K562 (cell line): ENCODE data around the gene TFEB. TPM values are rescaled to one million over a fixed set of nuclear protein-coding genes. Genes with fewer than 3 reads are reported as not detected.

ENCODE experiments used
- BDP1 ChIP-seq: IDR thresholded peaks from 3 replicates; pipeline ENCODE4 v1.6.1; 2011; ENCODE audit not compliant: insufficient read length, insufficient read depth
- CCAR2 ChIP-seq: fragments of 200-400 bp; formaldehyde crosslinking; IDR thresholded peaks from 2 replicates; pipeline ENCODE4 v1.6.1; 2017; ENCODE audit warnings: mild to moderate bottlenecking, low read depth, low read length
- EHMT2 ChIP-seq: fragments of 450-650 bp; IDR thresholded peaks from 2 replicates; pipeline ENCODE4 v1.6.1; 2018; ENCODE audit warnings: antibody characterized with exemption
- SFPQ ChIP-seq: fragments of 200-400 bp; formaldehyde crosslinking; IDR thresholded peaks from 2 replicates; pipeline ENCODE4 v1.6.1; 2017; ENCODE audit warnings: mild to moderate bottlenecking, low read depth, low read length, moderate library complexity
- SRSF3 ChIP-seq: fragments of 200-400 bp; formaldehyde crosslinking; IDR thresholded peaks from 2 replicates; pipeline ENCODE4 v1.6.1; 2016; ENCODE audit warnings: mild to moderate bottlenecking, low read length, moderate library complexity; ENCODE audit not compliant: insufficient read depth
- ZKSCAN3 ChIP-seq: fragments of 250-450 bp; sonication (Bioruptor Pico); IDR thresholded peaks from 2 replicates; pipeline ENCODE4 v1.4.0; 2020
- ZNF146 ChIP-seq: IDR thresholded peaks from one replicate; pipeline ENCODE4 v1.6.1; 2018; ENCODE audit warnings: missing compliant biosample characterization; ENCODE audit not compliant: unreplicated experiment
- polyA plus RNA-seq, 8 experiments: library from polyadenylated mRNA; depleted of rRNA in 4 of 8; stranded (reverse) in 5 of 8; unstranded in 3 of 8; fragments of >200 nt; fragmentation: Nextera tagmentation in 2 of 8; fragmentation: Illumina TruSeq in 1 of 8; extraction: Ambion mirVana in 2 of 8; extraction: Trizol in 1 of 8; gene quantifications; 2 replicates each; pipeline versions ENCODE4 v1.2.1 to v1.2.3, GENCODE V29; 2011 to 2014; ENCODE audit warnings: inconsistent platforms in 1 of 8, missing spikeins in 1 of 8
- total RNA-seq, 7 experiments: library from RNA; depleted of rRNA in 6 of 7; stranded (reverse); fragments of >200 nt in 6 of 7; fragmentation: Illumina TruSeq in 2 of 7; extraction: Trizol in 2 of 7; gene quantifications; 2 replicates each; pipeline versions ENCODE4 v1.2.1 to v1.2.3, GENCODE V29; 2011 to 2021; ENCODE audit warnings: low replicate concordance in 1 of 7
- TF ChIP-seq, protein P1 (sequence below): fragments of 250-450 bp; sonication (Bioruptor Pico); IDR thresholded peaks from 2 replicates; pipeline ENCODE4 v1.4.0; 2020

Gene TFEB
- total and polyA plus RNA-seq, 9 of the 15 experiments (the other 6 are each of a cell fraction or from before 2014, with no cell fraction given) = 0.04 to 4.7 (median 2.0) TPM

GRCh38 chr6:41643899-41644269, 91.5 kb downstream of the TFEB start (continued):
- TF ChIP-seq, protein P1, sequence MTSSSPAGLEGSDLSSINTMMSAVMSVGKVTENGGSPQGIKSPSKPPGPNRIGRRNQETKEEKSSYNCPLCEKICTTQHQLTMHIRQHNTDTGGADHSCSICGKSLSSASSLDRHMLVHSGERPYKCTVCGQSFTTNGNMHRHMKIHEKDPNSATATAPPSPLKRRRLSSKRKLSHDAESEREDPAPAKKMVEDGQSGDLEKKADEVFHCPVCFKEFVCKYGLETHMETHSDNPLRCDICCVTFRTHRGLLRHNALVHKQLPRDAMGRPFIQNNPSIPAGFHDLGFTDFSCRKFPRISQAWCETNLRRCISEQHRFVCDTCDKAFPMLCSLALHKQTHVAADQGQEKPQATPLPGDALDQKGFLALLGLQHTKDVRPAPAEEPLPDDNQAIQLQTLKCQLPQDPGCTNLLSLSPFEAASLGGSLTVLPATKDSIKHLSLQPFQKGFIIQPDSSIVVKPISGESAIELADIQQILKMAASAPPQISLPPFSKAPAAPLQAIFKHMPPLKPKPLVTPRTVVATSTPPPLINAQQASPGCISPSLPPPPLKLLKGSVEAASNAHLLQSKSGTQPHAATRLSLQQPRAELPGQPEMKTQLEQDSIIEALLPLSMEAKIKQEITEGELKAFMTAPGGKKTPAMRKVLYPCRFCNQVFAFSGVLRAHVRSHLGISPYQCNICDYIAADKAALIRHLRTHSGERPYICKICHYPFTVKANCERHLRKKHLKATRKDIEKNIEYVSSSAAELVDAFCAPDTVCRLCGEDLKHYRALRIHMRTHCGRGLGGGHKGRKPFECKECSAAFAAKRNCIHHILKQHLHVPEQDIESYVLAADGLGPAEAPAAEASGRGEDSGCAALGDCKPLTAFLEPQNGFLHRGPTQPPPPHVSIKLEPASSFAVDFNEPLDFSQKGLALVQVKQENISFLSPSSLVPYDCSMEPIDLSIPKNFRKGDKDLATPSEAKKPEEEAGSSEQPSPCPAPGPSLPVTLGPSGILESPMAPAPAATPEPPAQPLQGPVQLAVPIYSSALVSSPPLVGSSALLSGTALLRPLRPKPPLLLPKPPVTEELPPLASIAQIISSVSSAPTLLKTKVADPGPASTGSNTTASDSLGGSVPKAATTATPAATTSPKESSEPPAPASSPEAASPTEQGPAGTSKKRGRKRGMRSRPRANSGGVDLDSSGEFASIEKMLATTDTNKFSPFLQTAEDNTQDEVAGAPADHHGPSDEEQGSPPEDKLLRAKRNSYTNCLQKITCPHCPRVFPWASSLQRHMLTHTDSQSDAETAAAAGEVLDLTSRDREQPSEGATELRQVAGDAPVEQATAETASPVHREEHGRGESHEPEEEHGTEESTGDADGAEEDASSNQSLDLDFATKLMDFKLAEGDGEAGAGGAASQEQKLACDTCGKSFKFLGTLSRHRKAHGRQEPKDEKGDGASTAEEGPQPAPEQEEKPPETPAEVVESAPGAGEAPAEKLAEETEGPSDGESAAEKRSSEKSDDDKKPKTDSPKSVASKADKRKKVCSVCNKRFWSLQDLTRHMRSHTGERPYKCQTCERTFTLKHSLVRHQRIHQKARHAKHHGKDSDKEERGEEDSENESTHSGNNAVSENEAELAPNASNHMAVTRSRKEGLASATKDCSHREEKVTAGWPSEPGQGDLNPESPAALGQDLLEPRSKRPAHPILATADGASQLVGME (CRISPR knock-in tag) = no peak
- no peak for TF ChIP-seq SFPQ
- no peak for TF ChIP-seq BDP1
- TF ChIP-seq ZNF146 (CRISPR knock-in tag) = no peak
- no peak for TF ChIP-seq SRSF3
- TF ChIP-seq EHMT2 = no peak
- no peak for TF ChIP-seq CCAR2
- no peak for TF ChIP-seq ZKSCAN3 (CRISPR knock-in tag)
